ENCODE results near the gene RAB20. TPM values are rescaled to one million over a fixed set of nuclear protein-coding genes. Genes with fewer than 3 reads are reported as not detected.
A peak's percentile ranks its signal among the peaks of the same experiment; 100 is the strongest.

The RAB20 gene
- total and polyA plus RNA-seq, 2 experiments from 2014 or later = 28.3 to 37.4 TPM

DNA sequence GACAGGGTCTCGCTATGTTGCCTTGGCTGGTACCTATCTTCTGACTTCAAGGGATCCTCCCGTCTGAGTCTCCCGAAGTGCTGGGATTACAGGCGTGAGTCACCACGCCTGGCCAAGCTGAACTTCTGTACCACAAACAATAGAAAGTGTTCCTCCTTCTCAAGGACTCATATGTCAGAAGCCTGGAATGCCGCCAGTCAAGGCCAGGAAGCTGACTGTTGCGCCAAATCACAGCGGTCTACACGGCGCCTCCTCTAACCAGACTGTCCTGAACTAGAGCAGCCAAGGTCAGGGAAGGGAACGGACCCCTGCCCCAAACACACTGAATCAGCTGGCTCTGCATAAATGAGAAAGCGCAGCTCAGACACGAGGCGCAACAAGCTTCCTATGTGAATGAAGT lies 14.6 kb downstream of the RAB20 start:
- Histone ChIP-seq H3K4me3 (no peak overlapping the region), H3K4me1 (ENCODE audit: insufficient read depth) (peaks cover 17% of the 10 kb centered on the region), H3K9me2 (replicated peaks; ENCODE audit: insufficient read depth) (no peaks in the 10 kb centered on the region), H2AFZ (no peak overlapping the region), H3K79me2 (peaks cover 90% of the 10 kb centered on the region), H3K9me3 (ENCODE audit: low read depth) (peaks cover 7% of the 10 kb centered on the region), H3K36me3 (replicated peaks; ENCODE audit: insufficient read depth, low read depth) (no peaks in the 10 kb centered on the region), H3K27me3 (no peaks in the 10 kb centered on the region), H3K4me2 (no peak overlapping the region), H3K27ac (peak overlapping the region; percentile 51), H4K20me1 (ENCODE audit: insufficient read depth, poor library complexity, severe bottlenecking) (no peaks in the 10 kb centered on the region)
- TF ChIP-seq, protein P1, sequence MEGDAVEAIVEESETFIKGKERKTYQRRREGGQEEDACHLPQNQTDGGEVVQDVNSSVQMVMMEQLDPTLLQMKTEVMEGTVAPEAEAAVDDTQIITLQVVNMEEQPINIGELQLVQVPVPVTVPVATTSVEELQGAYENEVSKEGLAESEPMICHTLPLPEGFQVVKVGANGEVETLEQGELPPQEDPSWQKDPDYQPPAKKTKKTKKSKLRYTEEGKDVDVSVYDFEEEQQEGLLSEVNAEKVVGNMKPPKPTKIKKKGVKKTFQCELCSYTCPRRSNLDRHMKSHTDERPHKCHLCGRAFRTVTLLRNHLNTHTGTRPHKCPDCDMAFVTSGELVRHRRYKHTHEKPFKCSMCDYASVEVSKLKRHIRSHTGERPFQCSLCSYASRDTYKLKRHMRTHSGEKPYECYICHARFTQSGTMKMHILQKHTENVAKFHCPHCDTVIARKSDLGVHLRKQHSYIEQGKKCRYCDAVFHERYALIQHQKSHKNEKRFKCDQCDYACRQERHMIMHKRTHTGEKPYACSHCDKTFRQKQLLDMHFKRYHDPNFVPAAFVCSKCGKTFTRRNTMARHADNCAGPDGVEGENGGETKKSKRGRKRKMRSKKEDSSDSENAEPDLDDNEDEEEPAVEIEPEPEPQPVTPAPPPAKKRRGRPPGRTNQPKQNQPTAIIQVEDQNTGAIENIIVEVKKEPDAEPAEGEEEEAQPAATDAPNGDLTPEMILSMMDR (IDR thresholded peaks at IDR 0.05; ENCODE audit: poor library complexity) = no peak
- TF ChIP-seq EZH2 (IDR thresholded peaks at IDR 0.05; ENCODE audit: borderline replicate concordance) (no peak), EZH2phosphoT487 (IDR thresholded peaks at IDR 0.05; ENCODE audit: low read depth, severe bottlenecking, unreplicated experiment) (no peak)
- 77% methylated on average over 14 of the region's 14 CpGs for WGBS (ENCODE audit: low lambda C conversion rate, missing lambda C conversion rate)
- peak; percentile 72 for DNase-seq (ENCODE audit: low spot score)

GRCh38 chr13:110546378-110546777 lies 15.1 kb downstream of the RAB20 start:
- Histone ChIP-seq H2AFZ (no peak overlapping the region), H4K20me1 (ENCODE audit: insufficient read depth, poor library complexity, severe bottlenecking) (no peaks in the 10 kb centered on the region), H3K4me1 (ENCODE audit: insufficient read depth) (peaks cover 22% of the 10 kb centered on the region), H3K27me3 (no peaks in the 10 kb centered on the region), H3K9me2 (replicated peaks; ENCODE audit: insufficient read depth) (no peaks in the 10 kb centered on the region), H3K27ac (peak overlapping the region; percentile 20), H3K9me3 (ENCODE audit: low read depth) (peaks cover 7% of the 10 kb centered on the region), H3K4me2 (no peak overlapping the region), H3K79me2 (peaks cover 87% of the 10 kb centered on the region), H3K36me3 (replicated peaks; ENCODE audit: insufficient read depth, low read depth) (no peaks in the 10 kb centered on the region), H3K4me3 (no peak overlapping the region)
- DNase-seq (ENCODE audit: low spot score) = no peak
- TF ChIP-seq EZH2phosphoT487 (IDR thresholded peaks at IDR 0.05; ENCODE audit: low read depth, severe bottlenecking, unreplicated experiment) = no peak
- TF ChIP-seq EZH2 (IDR thresholded peaks at IDR 0.05; ENCODE audit: borderline replicate concordance) = no peak
- TF ChIP-seq, protein P1 (IDR thresholded peaks at IDR 0.05; ENCODE audit: poor library complexity) = no peak
- 94% methylated on average over 4 of the region's 4 CpGs for WGBS (ENCODE audit: low lambda C conversion rate, missing lambda C conversion rate)

DNA sequence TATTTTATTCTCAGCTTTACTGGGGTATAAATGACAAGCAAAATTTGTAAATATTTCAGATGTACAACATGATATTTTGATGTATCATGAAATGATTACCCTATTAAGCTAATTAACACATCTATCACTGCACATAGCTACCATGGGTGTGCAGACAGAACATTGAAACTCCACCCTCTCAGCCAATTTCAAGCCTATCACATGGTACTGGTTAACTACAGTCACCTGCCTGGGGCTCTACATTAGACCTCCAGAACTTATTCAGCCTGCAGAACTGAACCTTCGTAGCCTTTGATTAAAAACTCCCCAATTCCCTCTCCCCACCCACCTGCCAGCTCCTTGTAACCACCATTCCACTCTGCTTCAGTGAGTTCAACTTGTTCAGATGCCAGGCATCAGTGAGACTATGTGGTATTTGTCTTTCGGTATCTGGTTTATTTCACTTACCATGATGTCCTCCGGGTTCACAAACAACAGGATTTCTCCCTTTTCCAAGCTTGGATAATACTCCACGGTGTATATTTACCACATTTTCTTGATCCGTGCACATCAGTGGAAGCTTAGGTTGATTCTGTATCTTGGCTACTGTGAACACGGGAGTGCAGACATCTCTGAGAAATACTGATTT lies 19.2 kb downstream of the RAB20 start:
- peaks cover 75% of the 10 kb centered on the region for H3K79me2 ChIP-seq
- peaks cover 7% of the 10 kb centered on the region for H3K9me3 ChIP-seq (ENCODE audit: low read depth)
- H4K20me1 ChIP-seq (ENCODE audit: insufficient read depth, poor library complexity, severe bottlenecking) = no peaks in the 10 kb centered on the region
- no peak for DNase-seq (ENCODE audit: low spot score)
- no peak overlapping the region for H3K4me2 ChIP-seq
- H3K27me3 ChIP-seq = no peaks in the 10 kb centered on the region
- no peak overlapping the region for H2AFZ ChIP-seq
- TF ChIP-seq EZH2 (IDR thresholded peaks at IDR 0.05; ENCODE audit: borderline replicate concordance) = no peak
- TF ChIP-seq EZH2phosphoT487 (IDR thresholded peaks at IDR 0.05; ENCODE audit: low read depth, severe bottlenecking, unreplicated experiment) = no peak
- TF ChIP-seq, protein P1 (IDR thresholded peaks at IDR 0.05; ENCODE audit: poor library complexity) = no peak
- WGBS (ENCODE audit: low lambda C conversion rate, missing lambda C conversion rate) = 66% methylated on average over 6 of the region's 6 CpGs
- H3K9me2 ChIP-seq (replicated peaks; ENCODE audit: insufficient read depth) = no peaks in the 10 kb centered on the region
- peaks cover 22% of the 10 kb centered on the region for H3K4me1 ChIP-seq (ENCODE audit: insufficient read depth)
- H3K4me3 ChIP-seq = no peak overlapping the region
- H3K36me3 ChIP-seq (replicated peaks; ENCODE audit: insufficient read depth, low read depth) = no peaks in the 10 kb centered on the region
- no peak overlapping the region for H3K27ac ChIP-seq

Data from hepatocyte (in vitro differentiated cells).